Gastrocnemius medialis (tissue), 4 donors: Measurements from ENCODE around the gene CASZ1.

Experiments used
- CTCF ChIP-seq, 5 experiments: fragments of 450-650 bp in 3 of 5; fragments of 200-600 bp in 2 of 5; sonication (generic) in 2 of 5; IDR thresholded peaks in 4 of 5; conservative IDR thresholded peaks in 1 of 5; 1 replicate in 4 of 5; 2 replicates in 1 of 5; pipeline ENCODE4 v1.5.1; 2016 to 2019; ENCODE audit warnings: antibody characterized with exemption in 5 of 5, mild to moderate bottlenecking in 3 of 5, moderate library complexity in 3 of 5
- POLR2A ChIP-seq, 2 donors: fragments of 450-650 bp; IDR thresholded peaks; one replicate each; pipeline ENCODE4 v1.6.1; 2017; ENCODE audit warnings: antibody characterized with exemption in 2 of 2, mild to moderate bottlenecking in 2 of 2, moderate library complexity in 2 of 2

DNA sequence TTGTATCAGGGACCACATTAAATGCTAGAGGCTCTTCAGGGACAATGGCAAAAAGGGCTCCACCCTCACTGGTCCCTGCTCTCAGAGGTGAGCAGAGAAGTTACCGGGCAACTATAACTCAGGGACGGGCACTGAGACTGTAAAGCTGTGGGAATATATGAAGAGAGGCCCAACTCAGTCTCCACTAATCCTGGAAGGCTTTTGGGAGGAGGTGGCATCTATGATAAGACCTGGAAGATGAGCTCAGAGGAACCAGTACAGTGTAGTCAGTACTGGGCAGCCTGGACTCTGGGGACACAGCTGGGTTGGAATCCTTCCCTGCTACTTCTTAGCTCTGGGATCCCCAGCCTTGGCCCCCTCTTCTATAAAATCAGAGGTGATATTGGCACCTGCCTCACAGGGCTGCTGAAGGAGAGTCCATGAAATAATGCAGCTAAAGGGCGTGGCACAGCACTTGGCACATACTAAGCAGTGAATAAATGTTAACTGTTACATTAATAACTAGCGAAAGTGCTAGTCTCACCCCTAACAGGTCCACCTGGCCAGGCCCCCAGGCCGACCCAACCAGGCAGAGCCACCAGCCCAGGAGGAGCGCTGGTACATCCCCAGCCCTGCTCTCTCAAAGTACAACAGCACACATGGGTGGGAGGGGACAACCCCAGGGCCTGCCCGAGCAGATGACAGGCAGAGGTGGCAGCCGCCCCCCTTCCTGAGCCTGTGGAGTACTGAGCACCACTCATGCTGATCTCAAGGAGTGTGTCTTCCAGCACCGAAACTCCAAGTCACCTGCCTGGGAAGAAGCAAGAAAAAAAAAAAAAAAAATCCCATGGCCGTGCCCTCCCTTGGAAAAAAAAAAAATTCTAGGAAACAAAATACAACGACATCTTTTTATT is 62.7 kb downstream of the CASZ1 start:
- no peak for TF ChIP-seq CTCF (IDR thresholded peaks at IDR 0.05 in 4 of 5, conservative IDR thresholded peaks at IDR 0.05 in 1 of 5)
- no peak for TF ChIP-seq POLR2A (IDR thresholded peaks at IDR 0.05)
